HG03064 (cell line): ENCODE data around the gene TCEA3.

ENCODE experiments used
- ATAC-seq: cut with Tn5 transposase; IDR thresholded peaks from one replicate; pipeline ENCODE4 v1.9.1; 2021; ENCODE audit warnings: low read depth; ENCODE audit not compliant: unreplicated experiment

The TCEA3 gene

DNA sequence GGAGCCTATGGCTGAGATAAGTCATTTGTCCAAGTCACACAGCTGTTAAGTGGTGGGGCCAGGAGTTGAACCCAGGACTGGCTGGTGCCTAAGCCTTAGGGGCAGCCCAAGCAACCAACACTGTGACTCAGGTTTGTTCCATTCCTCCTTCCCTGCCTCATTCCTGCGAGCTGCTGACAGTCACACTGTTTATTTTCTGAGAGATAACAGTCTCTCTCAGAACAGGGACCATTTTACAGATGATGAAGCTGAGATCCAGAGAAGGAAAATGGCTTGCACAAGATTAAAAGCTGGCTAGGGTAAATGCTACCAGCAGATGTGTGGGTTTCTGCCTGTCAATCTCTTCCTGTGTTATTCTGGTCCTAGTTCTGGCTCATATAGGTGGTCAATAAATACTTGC lies 24.3 kb upstream of the TCEA3 start:
- no peak for ATAC-seq

DNA sequence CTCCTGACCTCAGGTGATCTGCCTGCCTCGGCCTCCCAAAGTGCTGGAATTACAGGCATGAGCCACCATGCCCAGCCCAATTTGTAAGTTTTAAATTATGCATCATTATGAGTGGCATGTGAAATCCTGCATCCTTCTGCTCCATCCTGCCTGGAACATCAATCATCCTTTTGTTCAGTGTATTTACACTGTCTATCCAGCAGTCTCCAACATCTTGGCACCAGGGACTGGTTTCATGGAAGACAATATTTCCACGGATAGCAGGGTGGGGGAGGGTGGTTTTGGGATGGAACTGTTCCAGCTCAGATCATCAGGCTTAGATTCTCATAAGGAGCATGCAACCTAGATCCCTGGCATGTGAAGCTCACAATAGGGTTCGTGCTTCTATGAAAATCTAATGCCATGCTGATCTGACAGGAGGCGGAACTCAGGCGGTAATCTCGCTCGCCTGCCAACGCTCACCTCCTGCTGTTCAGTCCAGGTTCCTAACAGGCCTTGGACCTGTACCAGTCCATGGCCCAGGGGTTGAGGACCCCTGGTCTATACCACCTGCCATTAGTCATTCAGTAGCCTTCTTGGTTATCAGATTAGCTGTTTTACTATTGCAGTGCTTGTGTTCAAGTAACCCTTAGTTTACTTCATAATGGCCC lies 22.2 kb upstream of the TCEA3 start:
- ATAC-seq: no peak

DNA sequence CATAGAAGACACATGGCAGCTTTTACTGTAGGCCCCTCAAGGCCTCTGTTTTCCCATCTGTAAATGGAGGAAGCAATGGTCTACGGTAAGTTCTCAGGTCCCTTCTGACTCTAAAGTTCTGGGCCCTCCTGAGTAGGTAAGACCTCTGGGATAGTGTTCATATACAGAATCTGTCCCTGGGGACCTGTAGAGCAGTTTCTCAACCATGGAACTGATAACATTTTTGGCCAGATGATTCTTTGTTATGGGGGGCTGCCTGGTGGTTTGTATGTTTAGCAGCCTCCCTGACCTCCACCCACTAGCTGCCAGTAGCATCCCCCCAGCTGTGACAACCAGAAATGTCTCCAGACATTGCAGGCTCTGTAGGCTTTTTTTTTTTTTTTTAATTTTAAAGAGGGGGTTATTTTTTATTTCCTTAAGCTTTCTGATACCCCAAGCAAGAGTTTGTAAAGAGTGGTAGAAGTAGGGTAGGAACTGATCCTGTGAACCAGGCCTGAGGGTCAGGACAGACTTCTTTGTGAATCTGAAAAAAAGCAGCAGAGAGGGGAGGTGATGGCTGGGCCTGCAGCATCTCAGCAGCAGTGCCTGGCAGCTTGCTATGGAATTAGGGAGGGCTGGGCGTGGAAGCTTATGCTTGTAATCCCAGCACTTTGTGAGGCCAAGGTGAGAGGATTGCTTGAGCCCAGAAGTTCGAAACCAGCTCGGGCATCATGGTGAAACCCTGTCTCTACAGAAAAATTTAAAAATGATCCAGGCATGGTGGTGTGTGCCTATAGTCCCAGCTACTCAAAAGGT lies 20.2 kb upstream of the TCEA3 start:
- no peak for ATAC-seq

GRCh38 chr1:23444104-23444533 lies 19.6 kb upstream of the TCEA3 start:
- no peak for ATAC-seq

GRCh38 chr1:23442751-23443150 lies 18.2 kb upstream of the TCEA3 start:
- no peak for ATAC-seq

DNA sequence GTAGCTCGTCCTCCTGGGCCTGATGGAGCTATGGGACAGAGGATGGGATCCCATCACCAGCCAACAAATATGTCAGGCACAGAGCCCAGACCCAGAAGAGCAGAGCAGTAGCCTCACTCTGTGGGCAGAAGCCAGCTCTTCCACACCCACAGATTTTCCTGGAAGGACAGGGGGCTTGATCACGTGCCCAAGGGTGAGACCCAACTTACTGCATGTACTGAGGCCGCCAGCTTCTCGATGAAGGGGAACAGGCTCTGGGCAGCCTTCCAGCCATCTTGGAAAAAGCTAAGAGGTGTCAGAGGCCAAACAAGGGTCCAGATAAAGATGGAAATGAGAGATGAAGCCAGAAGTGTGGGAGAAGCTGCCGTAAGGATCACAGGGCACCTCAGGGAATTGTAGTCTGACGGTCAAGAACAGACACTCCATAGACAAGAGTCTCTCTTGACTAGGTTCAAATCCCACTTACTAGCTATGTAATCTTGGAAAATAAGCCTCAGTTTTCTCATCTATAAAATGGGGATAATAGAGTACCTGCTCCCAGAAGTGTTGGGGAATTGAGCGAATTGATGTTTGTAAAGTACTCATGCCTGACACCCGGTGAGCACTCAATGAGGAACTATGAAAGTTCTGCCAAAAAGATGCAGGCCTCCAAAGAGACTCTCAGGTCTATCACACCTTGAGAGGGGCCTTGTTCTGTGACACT lies 17.0 kb upstream of the TCEA3 start:
- no peak for ATAC-seq

DNA sequence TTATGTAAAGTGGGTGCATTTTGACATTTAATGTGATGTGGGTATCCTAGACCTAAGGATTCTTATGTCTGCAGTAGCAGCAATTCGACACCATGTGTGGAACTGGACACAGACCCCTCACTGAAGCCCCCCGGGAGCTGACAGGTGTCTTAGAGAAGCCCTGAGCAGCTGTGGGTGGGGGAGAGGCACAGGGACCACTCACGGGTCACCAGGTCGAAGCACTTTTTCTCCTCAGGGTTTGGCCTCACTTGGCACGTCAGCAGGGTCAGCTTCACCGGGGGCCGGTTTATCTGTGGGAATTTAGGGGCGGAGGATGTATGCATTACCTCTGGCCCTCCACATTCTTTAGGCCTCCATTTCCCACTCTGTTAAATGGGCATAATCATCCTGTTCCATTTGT lies 14.0 kb upstream of the TCEA3 start:
- no peak for ATAC-seq

GRCh38 chr1:23437355-23437664 lies 12.8 kb upstream of the TCEA3 start:
- ATAC-seq: no peak

GRCh38 chr1:23436520-23437354 lies 12.2 kb upstream of the TCEA3 start:
- ATAC-seq: no peak

DNA sequence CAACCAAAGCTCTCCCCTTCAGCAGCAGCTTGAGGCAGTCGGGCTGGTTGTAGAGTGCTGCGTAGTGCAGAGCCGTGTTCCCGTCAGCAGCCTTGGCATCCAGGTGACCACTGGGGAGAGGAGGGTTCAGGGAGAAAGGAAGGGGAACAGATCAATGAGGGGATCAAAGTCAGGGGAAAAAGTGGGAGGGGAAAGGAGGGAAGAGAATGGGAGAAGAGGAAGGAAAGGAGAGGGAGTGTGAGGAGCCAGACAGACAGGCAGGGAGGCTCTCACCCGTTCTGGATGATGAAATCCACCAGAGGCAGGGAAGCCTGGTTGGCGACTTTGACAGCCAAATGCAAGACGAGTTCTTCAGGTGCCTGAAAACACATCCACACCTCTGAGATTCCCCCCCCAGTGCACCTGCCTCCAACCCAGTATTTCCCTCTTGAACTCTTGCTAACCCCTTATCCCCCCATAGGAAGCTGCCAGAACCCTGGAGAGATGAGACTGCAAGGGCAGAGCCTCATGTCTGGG lies 9.8 kb upstream of the TCEA3 start:
- ATAC-seq: no peak

DNA sequence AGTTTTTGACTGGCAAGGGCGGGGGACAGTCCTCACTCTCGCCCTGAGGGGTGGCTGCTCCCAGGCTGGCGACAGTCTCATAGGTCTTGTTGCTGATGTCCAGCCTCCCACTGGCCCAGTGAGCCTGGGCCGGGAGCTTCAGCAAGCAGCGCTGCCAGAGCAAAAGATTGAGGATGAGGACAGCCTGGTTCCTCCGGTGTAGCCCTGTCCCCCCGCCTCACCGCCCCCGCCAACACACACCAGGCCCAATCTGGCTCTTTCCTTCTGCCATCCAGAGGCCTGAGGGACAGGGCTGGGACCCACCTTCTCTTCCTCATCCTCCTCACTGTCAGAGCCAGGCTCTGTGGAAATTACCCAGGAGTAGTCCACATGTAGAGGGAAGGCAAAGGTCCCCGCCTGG lies 8.6 kb upstream of the TCEA3 start:
- ATAC-seq: no peak

GRCh38 chr1:23431431-23431830 lies 6.9 kb upstream of the TCEA3 start:
- no peak for ATAC-seq

DNA sequence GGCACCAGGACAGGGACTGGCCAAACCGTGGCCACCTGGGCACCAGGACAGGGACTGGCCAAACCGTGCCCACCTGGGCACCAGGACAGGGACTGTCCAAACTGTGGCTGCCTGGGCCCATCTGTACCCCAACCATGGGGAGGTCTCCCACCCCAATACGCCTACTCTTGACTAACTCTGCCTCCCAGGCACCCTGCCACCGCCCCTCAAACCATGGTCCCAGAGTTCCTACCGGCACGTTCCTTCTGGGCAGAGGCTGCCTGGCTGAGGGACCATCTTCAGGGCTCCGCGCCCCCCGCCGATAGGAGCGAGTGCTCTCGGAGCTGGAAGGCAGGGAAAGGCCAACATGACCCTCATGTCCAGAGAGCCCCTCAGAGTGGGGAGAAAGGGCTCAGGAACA lies 6.3 kb upstream of the TCEA3 start:
- ATAC-seq: no peak

- no peak for ATAC-seq
Observed at GRCh38 chr1:23428136-23428905, 3.8 kb upstream of the TCEA3 start.

- ATAC-seq: no peak
Observed at GRCh38 chr1:23427550-23427949, 3.0 kb upstream of the TCEA3 start.

DNA sequence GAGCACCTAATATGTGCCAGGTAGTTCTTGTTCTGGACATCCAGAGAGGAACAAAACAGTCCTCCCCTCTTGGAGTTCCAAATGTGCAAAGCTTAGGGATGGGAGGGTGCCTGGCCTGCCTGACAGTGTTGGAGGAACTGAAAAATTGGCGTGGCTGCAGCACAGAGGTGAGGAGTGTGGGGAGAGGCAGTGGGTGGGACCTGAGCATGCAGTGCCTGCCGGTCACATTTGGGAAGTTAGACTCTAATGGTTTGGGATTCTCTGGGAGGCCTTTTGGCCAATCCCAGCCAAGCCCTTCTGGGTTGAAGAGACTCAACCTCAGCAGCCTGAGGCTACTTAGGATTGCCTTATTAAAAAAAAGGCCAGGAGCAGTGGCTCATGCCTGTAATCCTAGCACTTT lies 2.3 kb upstream of the TCEA3 start:
- no peak for ATAC-seq

GRCh38 chr1:23425193-23425494 lies 596 bp upstream of the TCEA3 start:
- no peak for ATAC-seq

- ATAC-seq: no peak
Observed at GRCh38 chr1:23423415-23424292, 894 bp downstream of the TCEA3 start.

DNA sequence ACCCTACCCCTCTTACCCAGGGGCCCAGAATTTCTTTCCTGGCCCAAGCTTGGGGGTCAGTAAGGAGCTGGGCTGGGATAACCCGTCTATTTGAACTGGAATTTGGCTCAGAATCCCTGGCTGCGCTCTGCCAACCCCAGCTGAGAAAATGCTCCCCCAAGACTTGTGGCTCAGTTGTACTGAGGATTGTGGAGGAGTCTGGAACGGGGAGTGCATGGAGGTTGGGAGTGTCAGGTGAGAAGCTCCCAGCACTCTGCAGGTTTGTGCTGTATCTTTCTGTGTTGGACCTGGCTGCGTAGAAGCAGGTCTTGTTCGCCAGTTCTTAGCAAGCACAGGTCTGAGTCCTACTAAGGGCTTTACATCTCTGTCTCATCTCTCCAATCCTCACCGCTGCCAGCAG lies 1.6 kb downstream of the TCEA3 start:
- ATAC-seq: no peak
